ENCODE data around the gene CENPO.

The CENPO gene, protein sequence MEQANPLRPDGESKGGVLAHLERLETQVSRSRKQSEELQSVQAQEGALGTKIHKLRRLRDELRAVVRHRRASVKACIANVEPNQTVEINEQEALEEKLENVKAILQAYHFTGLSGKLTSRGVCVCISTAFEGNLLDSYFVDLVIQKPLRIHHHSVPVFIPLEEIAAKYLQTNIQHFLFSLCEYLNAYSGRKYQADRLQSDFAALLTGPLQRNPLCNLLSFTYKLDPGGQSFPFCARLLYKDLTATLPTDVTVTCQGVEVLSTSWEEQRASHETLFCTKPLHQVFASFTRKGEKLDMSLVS

DNA sequence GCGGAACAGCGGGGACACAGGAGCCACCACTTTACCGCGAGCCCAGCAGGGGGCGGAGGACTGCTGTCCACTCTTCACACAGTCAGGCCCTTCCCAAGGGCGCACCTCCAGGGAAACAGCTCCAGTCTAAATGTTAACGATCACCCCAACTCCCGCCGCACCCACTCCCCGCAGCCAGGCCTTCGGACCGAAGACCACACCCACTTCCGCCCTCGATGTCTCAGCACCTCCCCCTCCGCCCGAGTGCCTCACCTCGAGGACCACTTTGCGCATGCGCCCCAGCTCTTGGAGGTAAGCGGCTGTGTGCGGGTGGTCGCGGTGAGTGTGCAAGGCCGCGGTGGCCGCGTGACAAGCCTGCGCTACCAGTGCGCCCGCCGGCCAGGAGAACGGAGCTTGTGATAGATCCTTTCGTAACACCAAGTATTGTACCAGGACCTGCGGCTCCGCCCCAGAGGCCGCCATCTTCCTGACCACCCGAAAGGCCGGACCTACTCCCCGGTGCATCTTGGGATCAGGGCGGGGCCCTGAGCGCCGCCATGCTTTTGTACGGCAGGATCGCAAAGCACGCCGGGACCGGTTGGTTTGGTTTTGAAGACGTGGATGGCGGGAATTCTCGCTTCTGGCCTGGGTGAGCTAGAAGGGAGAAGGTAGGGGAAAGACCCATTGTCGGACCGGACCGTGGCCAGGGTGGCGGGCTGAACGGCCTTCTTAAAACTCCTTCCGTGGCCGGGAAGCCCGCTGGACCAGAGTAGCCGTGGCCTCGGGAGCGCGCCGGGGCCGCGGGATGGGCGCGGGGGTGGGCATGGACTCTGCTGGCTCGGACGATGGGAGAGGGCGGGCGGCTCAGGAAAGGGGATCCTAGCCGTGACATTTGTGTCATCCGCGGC lies at the start of gene CENPO, which contains the start of gene PTRHD1:
CENPO (plus strand) TSS at position 552 of the 887 bp plus-strand sequence. CDS start 495 bp downstream, outside the sequence.
PTRHD1 (minus strand) TSS at position 518 of the 887 bp plus-strand sequence; CDS start at position 504, 14 bp downstream.
- peak; percentile 96 for DNase-seq

DNA sequence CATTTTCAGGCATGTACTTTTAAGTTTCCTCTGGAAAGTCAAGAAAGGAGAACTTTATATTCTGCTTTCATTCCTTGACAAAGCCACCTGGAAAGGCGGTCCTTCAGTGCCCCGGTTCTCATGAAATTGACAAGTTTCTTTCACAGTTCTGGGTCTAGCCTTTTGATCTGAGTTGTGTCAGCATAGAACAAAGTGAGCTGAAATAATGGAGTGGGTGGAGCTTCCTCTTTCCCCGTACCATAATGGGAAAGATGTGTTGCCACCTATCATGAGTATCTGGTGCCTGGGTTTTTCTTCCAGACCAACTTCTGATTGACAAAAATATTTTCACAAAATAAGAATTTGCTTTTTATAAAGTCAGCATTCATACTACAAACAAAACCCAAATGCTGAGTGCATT lies 49.3 kb upstream of the CENPO start:
- DNase-seq, result no peak

DNA sequence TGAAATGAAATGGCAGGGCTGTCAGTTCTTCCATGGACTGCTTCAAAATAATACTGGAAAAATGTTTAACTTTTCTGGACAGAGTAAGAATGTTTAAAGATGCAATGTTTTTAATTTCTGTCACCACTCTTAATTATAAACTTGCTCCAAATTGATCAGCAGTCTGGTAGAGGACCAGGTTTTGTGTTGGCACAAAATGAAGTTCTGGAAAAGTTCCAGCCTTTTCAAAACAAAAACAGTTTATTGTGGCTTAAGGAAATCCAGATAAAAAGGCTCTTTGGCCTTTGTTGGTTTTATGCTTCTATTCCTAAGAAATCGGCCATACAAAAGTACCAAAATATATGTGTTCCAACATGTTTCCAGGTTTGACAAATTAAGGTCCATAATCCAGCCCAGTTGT lies 48.9 kb upstream of the CENPO start:
- DNase-seq, result no peak

DNA sequence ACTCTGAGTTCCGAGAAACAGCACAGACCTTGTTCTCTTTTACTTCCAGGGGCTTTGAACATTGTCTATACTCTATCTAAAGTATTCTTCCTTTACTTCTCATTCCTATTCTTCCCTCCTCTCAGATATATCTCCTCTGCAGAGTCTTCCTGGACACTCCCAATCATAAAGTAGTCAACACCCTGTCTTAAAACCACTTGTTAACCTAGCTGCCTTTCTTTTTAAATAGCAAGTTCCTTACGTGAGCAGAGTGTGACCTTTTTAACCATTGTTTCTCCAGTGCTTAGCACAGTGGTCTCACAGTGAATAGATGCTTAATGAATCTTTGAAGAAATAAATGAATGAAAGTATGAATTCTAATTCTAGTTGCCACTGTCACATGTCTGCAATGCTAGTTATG lies 47.4 kb upstream of the CENPO start:
- no peak for DNase-seq

DNA sequence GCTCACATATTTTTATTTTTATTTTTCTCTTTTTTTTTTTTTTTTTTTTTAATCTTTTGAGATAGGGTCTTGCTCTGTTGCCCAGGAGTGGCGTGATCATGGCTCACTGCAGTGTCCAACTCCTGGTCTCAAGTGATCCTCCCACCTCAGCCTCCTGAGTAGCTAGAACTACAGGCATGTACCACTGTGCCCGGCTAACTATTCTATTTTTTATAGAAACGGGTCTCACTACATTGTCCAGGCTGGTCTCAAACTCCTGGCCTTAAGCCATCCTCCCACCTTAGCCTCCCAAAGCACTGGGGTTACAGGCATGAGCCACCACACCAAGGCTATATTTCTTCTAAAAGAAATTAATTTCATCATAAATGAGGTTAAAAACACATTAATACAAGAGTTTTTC lies 45.9 kb upstream of the CENPO start:
- DNase-seq, result no peak

DNA sequence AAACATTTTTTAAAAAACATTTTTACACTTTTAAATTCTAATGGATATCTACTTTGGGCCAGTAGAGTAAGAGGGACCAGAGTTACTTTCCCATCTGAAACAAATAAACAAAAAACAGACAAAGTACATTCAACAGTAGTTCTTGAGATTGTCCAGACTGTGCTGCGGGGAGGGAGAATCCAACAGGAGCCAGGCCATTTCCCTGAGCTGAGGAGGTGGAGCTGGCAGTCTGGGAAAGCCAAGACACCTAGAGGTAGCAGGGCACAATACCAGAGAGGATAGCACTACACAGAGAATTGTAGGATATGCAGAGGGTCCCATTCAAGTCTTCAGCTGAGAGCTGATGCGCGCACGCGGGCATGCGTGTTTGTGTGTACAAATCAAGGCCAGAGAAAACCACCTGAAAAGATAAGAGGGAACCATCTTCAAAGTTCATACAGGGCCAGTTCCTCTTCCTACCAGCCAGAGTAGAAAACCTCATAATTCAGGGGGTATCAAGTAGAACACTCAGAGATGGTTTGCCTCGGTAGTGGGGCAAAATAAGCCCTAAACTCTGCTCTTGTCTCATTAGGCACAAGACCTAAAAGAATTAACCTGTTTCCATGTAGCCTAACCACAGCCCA lies 44.0 kb upstream of the CENPO start:
- no peak for DNase-seq

DNA sequence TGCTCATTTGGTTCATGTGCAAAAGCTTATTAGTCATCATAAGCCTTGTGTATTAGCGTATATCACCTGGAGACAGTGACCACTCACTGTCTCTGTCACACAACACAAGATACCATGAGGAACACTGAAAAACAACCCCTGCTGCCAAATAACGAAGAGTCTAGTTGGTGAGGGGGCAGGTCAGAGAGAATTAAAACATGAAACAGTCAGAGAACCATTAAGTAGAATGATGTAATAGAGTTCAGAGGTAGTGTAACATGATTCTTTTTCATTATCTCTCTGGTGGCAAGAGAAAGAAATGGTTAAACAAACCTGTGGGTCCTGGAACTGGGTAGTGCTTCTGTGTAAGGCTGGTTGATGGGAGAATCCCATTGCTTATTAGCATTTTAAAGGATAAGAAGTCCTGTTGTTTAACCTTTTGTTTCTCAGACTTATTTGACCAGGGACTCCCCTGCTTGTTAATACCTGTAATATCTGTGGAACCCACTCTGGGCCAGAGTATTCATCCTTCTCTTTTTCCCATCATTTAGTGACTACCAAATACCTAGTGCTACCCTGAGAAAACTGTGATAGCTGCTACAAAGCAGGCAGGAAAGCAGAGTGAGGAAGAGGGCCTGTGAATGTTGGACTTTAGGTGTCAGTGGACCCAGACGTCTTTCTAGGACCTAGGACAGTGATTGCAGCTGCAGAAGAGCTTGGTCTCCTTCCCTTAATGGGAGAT lies 38.1 kb upstream of the CENPO start:
- no peak for DNase-seq

DNA sequence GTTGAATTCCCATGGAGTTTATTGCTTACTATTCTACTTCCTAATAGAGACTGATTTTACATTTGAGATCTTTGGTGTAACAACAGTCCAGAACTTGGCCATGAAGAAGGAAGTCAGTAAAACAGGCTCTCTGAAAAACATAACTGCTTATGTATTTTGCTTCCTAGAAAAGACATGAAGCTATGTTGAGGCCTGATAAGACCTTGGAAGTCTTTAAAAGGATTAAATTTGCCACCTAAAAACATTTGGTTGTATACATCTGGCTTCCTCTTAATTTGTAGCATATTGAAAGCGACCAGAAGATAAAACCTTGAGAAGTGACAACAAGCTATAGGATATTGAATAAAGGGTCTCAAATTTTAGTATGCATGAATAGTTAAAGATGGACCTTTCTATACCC lies 36.4 kb upstream of the CENPO start:
- no peak for DNase-seq

DNA sequence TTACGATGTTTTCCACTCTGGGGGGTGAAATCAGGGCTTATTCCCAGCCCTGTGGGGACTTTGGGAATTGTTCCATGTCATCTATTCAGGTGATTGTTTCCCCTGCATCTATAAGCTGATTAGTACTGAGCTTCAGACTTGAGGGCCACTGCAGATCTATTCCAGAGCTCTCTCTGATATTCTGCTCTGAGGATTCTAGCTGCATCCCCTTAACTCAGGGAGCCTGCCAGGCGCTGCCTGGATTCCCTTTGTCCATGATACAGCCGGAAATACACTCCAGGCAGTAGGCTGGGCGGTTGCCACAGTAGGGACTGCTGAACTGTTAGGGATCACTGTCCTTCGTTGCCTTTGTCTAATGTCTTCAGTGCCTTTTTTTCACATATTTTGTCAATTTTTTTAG lies 31.4 kb upstream of the CENPO start:
- DNase-seq, result no peak

DNA sequence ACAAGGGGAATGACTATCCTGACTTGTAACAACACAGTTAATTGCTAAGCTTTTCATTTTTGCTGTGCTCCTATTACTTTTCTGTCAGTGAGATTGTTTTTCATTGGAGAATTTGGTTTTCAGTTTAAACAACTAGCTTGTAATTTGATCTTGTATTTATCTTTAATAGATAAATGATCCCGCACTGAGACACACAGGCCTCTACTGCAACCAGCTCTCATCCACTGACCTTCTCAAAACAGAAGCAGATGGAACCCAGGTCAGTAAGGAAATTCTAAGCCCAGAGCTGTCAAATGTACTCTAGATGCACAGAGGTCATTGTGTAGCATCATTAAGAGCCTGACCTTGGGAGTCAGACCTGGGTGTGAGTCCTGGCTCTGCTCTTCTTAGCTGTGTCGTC lies 30.7 kb upstream of the CENPO start:
- DNase-seq, result no peak

DNA sequence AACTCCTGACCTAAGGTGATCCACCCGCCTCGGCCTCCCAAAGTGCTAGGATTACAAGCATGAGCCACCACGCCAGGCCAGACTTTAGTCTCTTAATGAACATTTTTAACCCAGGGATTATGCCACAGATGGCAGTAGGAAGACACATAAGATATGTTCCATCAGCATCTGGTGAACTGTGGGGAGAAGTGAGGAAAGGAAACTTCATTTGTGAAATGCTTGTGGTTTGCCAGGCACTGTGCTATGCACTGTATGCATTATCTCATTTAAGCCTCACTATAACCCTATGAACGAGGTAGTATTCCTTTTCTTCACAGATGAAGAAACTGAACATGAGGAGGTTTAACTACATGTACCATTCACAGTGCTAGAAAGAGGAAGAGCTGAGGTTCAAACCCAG lies 29.4 kb upstream of the CENPO start:
- DNase-seq, result no peak

DNA sequence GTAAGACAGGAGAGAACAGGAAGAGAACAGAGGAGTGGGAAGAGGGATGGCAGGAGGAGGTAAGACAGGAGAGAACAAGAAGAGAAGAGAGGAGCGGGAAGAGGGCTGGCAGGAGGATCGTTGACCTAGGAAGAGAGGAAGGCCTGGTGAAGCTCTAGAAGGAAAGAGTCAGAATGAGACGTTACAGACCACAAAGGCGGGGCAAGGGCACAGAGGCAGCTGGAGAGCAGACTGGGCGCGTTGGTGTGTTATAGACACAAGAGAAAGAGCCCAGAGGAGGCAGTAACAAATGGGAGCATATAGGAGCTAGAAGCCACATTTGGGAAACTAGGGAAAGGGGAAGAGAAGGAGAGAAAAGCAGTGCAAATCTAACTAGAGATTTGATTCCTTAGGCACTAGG lies 26.6 kb upstream of the CENPO start:
- no peak for DNase-seq

DNA sequence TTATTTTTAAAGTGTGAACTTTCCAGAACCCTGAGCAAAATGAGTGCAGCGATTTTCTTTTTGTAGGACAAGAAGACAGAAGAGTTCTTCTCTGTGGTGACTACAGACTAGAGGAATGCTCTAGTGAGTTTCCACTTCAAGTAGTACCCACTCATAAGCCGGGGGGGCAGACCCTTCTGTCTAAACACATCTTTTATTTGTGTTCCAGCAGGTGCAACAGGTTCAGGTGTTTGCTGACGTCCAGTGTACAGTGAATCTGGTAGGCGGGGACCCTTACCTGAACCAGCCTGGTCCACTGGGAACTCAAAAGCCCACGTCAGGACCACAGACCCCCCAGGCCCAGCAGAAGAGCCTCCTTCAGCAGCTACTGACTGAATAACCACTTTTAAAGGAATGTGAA lies 25.2 kb upstream of the CENPO start:
- DNase-seq, result no peak

DNA sequence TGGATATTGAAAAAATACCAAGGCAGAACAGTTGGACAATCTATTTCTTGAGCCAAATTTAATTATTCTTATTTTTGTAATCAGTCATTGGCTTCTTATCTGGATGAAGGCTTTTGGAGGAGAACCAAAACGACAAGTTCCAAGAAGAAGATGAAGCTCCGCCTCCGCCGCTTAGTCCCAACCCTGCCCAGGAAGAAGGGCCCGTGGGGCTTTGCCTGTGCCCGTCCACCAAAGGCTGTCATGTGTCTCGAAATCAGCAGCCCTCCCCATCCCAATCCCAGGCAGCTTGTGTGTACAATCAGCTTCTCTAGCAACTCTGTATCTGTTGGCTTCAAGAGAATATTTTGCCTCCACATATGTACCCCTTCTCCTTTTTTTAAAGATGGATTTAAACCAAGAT lies 24.6 kb upstream of the CENPO start:
- DNase-seq, result no peak

DNA sequence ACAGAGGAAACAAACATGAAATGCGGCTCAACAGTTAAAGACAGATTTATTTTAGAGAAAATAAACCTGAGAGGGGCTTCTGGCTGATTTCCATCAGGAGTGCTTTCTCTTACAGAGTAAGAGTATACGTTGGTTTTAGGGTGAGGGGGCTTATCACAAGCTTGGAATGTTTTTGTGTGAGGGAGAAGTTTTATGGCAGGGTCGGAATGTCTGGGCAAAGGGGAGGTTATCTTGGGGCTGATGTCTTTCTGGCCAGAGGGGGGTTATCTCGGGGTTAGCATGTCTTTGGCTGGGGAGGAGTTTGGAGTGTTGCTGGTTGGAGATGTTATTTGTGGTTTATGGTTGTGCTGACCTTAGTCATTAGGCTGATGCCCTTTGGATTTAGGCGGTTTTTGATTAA lies 22.2 kb upstream of the CENPO start:
- DNase-seq, result no peak

DNA sequence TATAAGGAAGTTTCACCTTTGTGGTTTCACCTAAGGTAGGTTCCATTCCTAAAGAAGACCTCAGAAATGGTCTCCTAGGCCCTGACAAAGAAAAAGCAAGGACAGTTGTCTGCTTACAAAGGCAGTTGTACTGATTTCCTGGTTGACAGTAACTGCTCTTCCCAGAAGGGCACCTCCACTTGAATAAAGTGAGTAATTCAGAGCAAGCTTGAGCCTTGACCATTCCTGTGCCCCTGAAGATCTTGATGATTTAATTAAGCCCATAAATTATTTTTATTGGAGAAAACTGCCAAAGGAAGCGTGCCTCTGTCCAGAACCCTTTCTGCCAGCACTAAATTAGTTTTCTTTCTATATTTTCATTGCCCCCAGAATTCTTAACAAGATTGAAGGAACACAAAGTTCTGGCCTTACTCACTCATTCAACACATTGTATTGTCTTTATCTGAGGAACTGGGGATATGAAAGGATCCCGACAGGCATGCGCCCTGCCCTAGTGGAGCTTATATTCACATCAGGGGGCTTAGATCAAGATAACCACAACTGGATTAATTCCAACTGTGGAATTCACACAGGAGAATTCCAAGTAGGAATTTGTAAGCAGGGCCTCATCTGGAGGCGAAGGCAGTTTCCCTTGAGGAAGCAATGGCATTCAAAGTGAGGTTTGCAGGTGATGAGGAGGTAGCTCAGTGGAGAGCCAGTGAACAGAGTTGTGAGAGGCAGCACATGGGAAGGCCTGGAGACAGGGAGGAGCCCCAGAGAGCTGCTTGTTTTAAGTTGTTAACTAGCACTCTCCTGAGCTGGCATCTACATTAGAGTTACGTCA lies 21.2 kb upstream of the CENPO start:
- DNase-seq, result peak; percentile 63

DNA sequence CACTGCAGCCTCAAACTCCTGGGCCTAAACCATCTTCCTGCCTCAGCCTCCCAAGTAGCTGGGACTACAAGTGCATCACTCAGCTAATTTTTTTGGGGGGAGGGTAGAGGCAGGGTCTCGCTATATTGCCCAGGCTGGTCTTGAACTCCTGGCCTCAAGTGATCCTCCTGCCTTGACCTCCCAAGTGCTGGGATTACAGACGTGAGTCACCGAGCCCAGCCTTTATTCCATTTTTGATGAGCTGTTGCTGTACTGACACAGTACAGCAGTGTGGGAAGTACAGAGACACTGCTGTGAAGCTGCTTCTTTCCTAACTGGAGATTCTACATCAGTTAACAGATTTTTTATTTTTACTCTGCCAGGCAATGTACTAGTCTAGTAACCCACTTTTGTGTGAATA lies 18.9 kb upstream of the CENPO start:
- no peak for DNase-seq

DNA sequence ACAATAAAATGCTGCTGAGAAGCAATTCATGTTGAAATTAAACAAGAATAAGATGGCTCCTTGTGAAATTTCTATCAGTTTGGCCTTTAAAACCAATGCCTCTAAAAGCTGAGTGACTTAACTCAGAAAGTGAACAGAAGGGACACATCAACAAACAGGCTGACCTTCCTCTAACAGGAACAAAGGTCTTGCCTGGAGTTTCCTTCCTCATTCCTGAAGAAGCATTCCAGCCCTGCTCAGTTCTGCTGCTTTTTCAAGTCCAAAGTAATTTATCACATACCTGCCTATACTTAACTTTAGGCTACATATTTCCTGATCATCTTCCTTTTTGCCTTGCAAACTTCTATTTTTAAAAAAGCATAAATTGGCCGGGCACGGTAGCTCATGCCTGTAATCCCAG lies 14.1 kb upstream of the CENPO start:
- no peak for DNase-seq

DNA sequence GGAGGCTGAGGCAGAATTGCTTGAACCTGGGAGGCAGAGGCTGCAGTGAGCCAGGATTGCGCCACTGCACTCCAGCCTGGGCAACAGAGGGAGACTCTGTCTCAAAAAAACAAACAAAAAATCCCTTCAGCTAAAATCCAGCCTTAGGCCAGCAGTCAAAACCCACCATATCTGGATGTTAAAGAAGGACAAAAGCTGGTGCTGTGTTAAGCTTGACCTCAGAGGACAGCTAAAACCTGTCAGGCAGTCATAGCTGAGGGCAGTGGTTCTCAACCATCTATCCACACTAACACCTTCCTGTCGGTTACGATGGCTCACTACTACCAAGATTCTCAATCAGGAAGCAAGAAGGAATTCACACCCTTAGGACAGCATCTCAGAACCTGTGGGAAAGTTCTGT lies 9.6 kb upstream of the CENPO start:
- no peak for DNase-seq

DNA sequence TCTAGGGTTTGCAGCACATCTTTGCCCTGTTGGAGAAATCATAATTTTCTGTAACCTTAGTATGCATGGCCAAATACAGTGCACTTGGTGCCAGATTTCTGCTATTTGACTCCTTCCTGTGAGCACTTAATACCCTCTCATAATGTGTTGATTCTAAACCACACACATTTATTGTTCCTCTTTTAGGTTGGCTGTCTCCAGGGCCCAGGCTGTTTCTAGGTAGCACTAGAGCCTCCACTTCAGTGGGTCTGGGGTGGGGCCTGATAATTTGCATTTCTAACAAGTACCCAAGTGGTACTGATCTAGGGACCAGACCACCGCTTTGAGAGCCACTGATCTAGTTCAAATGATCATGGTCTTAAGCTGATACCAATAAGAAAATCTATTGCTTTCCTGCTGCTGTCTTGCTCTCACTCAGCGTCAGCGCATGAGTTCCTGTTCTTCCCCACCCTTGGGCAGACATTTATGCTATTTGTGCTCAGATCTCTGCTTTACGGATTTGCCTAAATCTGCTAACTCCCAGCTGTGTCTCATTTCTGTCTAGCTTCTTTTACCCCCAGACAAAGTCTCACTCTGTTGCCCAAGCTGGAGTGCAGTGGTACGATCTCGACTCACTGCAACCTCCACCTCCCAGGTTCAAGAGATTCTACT lies 7.4 kb upstream of the CENPO start:
- DNase-seq, result no peak

DNA sequence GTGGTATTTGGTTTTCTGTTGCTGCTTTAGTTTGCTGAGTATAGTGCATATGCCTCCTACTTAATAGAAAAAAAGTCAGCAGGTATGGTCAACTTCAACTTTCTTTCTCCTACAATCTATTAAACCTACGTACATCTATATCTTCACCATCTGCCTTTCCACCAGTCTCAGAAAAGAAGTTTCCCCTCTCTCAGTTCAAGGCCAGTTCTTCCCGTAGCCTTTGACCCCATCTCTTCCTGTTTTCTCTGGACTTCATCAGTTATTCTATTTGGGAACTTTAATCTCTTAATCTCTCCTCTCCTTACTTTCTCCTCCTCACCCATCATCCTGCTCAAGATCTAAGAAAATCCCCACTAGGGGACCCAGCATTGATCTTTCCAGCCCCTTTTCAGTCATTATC lies 5.7 kb upstream of the CENPO start:
- DNase-seq, result no peak

DNA sequence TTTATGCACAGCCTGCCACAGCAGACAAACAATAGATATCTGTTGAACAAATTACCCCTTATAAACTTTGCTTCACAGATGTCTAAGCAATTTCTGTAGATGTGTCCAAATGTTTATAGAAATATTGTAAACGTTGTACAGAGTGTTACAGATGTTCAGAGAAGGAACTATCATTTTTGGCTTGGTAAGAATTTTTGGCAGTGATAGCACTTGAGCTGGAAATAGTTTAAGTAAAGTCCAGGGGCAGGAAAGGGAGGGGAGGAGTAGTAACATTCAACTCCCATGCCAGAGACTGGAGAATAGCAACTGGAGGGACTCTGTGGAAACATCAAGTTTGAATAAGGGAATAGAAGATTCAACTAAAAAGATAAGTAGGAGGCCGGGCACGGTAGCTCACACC lies 4.4 kb upstream of the CENPO start:
- DNase-seq, result no peak

Measured in fibroblast of skin of right quadriceps (primary cell).